SK-MEL-5 (cell line): Measurements from ENCODE around the gene CFAP61. TPM values are rescaled to one million over a fixed set of nuclear protein-coding genes. Genes with fewer than 3 reads are reported as not detected.
"Not testable (repeated sequence)": the region's sequence is repeated elsewhere in the genome, so short reads cannot be mapped to it uniquely, and the experiment has no call there.

Experiments
- DNase-seq: peaks from one replicate; pipeline ENCODE4 v3.0.0-alpha.2; 2016; ENCODE audit warnings: low read depth, low spot score
- in situ Hi-C: cut with HindIII; loops from 2 replicates; pipeline ENCODE4 v1.10.0; 2016; ENCODE audit warnings: low sequenced_read_pairs, high pct_unique_total_duplicates, low pct_unique_long_range_greater_than_20kb
- polyA plus RNA-seq, 2 experiments: library from polyadenylated mRNA; depleted of rRNA; stranded (reverse); fragments of >200 nt; gene quantifications; 2 replicates each; pipeline ENCODE4 v1.2.3, GENCODE V29; 2015
- total RNA-seq: library from RNA; depleted of rRNA; stranded (reverse); fragments of >200 nt; shearing (Covaris generic); gene quantifications from 2 replicates; pipeline ENCODE4 v1.2.3, GENCODE V29; 2014; rRNA removed

Gene CFAP61, protein sequence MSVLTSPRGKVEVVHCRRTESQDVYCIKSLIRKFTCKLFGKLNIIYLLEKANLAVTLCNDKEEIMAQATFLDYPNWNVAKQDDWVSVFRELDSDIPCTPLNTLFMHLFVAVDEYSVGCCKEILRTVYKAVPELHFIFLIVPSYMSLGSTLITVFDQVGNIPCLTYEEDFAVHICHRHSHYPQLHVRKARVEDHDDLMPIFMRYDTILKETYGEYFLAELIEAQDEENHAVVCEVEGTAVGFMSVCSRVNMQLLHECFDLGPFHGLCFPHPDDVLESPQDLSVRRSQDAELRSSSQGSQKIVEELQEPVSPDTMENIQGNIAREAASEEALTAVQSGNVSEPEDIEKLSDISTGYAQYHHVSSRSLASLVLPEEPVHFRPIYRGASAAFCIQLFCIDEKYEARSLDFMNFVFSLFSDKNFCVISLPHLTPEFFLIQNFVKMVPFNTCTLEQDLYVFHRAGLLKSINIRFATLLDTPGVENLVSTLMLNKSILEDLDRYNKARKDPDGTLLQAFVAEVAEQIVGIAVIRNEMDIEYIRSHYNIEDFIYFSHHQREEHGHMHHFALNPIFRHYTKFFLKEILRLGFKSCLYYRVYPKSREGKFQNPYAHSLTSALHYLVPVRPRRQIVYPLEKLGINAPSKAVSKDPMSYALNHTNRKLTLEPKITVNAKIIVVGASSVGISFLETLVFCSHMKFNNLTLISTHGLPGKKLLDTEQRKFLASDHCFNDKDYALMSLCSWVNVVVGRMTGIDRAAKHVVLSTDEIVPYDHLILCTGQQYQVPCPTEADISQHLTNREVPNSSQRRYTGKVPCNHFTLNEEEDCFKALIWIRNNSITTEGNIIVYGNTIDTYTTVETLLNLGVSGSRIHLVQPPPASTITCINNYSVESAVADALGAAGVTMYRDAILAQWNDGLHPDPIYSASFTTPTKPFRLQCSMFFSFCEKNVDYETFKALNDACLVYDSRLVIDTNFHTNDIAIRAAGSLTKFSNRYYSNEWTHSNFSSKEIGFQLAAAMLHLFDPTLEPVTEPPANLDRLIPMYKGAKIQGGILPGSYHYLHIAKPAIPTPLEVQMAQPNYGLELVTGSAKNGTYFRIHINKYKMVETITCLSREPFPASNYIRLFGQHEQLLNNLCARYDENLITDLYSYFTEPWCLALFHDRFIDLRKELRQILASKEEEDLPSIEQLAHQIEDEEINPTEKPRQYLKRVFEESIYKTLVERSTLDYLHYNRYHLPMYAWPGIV
- total RNA-seq: 39.3 and 54.6 TPM in 2 replicates
- 20.2 and 27.1 TPM in 2 replicates for polyA plus RNA-seq (2015; cell fraction: cytosol; rRNA removed)
- 38.9 and 57.5 TPM in 2 replicates for polyA plus RNA-seq (2015; cell fraction: nucleus; rRNA removed)

DNA sequence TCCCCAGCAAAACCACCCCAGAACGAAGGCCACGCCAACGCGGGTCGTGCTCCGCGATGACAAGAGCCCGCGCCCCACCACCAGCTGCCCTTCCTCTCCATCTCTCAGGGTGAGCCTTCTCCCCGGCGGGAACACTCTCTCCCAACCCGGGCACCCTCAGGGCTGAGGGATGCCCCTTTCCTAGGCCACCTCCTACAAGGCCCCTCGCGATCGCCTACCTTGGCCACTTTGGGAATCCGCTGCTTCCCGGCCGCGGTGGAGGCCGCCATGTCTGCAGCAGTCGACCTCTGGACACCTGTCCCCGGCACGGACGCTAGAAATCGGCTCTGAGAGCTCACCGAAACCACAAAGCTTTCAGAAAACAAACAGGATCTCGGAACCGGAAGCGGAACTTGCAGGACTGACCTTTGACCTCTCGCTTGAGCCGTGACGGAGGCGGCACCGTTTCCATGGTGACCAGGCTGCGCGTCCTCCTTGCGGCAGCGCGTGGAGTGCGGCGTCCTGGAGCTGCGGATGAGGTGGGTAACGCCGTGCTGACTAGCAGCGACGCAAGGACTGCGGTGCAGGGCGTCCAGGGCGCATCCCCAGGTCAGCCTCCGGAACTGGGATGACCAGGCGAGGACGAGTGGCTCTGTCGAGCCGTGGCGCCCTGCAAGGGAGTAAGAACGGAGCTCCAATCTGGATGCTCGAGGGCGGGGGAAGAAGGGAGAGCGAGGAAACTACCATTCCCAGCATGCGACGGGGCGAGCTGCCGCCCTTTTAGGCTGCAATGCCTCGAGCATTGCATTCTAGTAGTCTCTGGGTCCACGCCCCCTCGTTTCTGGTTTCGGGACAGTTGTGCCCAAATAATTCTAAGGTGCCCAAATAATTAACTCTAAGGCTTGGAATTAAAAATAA lies at the start of gene CFAP61, which contains the start of gene CRNKL1:
Gene CFAP61, plus strand, starts transcription at position 459 of the 897 bp plus-strand sequence. CDS start 4,122 bp downstream, outside the sequence.
Gene CRNKL1, minus strand, starts transcription at position 393 of the 897 bp plus-strand sequence. Its CDS starts 124 bp downstream, at position 269.
- DNase-seq: peak; percentile 97
- in situ Hi-C loops: no loop called here

DNA sequence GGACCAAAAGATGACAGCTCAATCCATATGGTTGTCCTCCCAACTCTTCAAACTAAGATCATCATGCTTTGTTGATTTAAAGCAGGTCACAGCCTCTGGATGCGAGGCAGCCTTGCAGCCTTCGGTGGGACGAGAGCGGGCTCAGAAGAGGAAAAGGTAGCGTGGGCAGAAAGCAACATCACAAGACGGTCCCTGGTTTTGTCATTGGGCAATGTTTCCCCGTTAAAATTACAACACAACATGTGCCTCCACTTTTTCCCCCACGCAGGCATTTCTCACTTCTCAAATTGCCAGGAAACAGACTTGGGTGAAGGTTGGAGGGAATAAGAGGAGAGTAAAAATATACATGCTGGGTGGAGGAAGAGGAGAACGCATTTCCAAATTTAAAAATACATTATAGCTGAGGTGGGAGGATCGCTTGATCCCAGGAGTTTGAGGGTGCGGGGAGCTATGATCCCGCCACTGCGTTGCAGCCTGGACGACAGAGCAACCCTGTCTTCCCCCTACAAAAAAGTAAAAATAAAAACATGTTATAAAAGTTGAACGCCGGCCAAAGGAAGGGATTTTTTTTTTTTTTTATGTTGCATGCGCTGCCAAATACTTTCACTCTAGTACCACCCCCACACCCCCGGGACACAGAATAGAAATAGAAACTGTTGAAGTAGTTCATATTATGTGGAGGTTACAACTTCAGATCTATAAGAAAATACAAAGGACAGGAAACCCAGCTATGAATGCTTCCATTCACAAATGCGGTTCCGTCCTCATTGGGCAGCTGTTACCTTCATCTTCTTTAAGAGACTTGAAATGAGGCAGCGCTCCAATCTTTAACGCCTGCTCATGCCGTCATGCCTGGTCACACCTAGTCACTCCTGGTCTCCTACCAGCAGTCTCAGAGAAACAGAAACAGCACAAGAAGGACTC lies 49.0 kb upstream of the CFAP61 start:
- DNase-seq: peak; percentile 21
- in situ Hi-C loops: no loop called here

DNA sequence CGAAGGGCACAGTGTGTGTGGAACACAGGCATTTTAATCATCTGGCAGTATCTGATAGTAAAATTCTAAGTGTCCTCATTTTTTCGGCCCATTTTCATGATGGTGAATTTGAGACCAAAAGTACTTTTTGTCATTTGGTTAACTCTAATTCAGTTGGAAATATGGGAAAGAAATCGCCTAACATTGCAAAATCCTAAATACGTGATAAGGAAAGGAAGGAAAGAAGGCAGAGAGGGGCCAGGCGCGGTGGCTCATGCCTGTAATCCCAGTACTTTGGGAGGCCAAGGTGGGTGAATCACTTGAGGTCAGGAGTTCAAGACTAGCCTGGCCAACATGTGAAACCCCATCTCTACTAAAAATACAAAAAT lies 48.4 kb upstream of the CFAP61 start:
- in situ Hi-C loops, DNase-seq: not testable (repeated sequence)

DNA sequence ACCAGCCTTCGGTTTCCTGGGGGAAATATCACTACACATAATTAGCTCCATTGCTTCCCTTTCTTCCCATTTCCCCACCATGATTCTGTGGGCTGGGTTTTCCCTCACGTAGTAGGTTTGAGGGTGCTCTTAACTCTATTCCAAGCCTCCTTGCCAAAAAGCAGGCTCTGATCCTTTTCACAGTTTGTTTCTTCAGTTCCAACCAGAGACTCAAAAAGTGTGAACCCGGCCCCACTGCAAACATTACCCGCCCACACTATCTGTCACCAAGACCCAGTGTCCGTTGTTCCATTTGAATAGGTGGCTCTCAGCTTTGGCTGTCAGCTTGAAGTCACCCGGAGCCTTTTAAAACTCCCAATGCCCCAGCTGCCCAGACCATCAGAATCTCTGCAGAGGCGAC lies 47.0 kb upstream of the CFAP61 start:
- in situ Hi-C loops: no loop called here
- no peak for DNase-seq

DNA sequence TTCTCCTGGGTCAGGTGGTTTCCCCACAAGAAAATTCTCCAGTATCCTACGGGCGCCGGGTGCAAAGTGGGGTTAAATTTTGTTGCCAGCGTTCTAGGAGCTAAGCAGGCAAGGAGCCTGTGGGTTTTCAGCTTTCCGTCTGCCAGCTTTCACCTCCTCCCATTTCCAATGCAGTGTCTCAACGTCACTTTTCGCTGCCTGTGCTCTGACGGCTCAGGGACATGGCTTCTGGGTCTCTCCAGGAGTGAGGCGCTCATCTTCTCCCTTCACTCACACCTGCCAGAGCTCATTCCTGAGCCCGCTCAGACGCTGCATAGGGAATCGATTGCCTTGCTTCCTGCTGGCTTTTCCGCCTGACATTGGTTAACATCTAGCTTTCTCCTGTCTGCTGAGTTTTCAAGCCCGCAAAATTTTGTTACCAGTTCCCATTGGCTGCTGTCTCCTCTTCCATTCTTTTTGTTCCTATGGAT lies 42.5 kb upstream of the CFAP61 start:
- in situ Hi-C loops: no loop called here
- DNase-seq: no peak

DNA sequence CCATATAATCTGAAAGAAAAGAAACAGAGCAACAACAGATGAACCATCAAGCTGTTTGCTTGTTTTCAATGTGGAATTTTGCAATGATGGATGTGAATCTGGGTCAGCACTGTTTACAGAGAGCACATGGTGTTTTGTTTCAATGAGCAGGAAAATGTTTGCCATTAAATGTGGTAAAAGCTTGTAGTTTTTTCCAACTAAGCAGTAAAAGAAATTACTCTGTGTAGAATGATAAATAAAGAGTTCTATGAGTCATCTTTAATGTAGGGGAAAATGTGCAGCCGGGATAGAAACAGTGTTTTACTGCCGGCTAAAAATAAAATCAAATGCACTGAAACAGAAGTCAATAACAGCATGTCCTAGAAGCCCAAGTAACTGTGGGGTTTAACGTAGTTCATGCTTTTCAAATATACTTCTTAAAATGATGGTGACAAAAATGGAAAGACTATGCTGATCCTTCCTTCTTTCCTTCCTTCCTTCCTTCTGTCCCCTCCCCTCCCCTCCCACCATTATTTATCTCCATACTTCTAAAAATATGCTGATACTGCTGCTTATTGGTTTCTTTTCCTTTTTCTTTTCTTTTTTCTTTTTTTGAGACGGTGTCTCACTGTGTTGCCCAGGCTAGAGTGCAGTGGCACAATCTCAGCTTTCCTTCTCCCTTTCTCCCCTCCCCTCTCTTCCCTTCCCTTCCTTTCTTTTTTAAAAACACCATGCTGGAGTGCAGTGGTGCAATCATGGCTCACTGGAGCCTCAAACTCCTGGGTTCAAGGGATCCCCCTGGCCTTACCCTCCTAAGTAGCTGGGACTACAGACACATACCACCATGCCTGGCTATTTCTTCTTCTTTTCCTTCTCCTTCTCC lies 41.5 kb upstream of the CFAP61 start:
- no peak for DNase-seq
- in situ Hi-C loops: no loop called here

DNA sequence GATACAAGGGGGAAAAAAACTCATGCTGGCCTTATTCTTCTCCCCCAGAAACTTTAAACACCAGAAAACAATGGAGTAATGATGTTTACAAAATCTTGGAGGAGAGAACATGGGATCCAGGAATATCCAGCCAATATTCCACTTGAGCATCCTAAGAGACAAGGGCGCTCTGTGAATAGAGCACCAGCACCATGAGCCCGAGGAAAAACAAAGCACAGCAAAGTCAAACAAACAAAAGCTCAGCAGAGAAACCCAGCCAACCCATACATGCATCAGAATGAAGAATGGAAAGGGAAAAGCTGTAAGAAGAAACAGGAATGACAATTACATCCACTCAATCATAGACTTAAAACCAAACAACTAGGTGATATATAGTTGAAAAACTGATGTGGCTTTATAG lies 39.8 kb upstream of the CFAP61 start:
- in situ Hi-C loops: no loop called here
- DNase-seq: no peak

DNA sequence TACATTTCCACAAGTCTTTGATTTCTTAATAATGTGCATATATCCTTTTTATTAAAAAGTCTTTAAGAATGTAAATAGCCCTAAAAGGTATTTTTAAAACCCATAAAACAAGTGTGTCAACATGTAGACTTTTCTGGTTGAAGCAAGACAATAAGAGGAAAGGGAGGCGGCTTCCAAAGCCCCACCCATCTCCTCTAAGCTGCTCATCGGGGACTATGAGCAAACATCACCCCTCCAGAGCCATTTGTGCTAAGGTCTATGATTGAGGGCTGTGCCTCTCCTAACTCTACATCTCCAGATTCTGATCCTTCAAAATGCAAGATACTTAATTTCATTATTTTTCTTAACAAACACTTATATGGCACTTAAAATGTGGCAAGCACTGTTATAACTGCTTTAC lies 37.7 kb upstream of the CFAP61 start:
- DNase-seq: no peak
- in situ Hi-C loops: no loop called here

DNA sequence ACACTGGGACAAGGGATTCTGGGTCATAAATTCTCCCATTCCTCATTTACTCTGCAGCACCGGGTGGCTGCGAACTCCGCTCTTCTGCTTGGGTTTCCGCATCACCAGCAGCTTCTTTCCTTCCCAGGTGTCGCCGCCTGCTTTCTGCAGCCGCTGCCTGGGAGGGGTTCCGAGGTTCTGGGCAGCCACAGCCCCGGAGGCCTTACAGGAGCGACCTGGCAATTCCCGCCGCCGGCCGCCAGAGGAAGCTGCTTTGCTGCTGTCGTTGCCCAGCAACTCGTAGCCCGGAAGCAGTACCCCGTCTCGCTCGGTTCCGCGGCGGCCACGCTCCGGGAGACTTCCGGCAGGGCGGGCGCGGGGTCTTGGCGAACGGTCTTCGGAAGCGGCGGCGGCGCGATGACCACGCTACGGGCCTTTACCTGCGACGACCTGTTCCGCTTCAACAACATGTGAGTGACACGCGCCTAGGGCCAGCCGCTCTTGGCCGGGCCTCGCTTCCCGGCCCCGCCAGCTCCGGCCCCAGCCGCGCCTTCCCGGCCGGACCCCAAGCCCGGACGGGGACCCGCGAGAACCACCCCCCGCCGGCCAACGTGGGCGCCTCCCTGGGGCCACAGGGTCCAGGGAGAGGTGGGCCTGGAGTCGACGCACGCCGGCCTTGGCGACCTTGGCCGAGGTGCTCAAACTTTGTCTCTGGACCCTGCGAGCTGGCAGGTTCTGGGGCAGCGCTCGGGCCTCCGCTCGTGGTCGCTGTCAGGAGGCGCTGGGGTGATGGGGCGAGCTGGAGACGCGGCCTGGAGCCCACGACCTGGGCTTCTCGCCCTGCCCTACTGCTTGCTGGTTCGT lies 35.1 kb upstream of the CFAP61 start, which contains the start of gene NAA20:
Gene NAA20, plus strand, starts transcription at position 362 of the 843 bp plus-strand sequence. Its CDS starts 35 bp downstream, at position 397.
- in situ Hi-C loops: no loop called here
- DNase-seq: peak; percentile 95

DNA sequence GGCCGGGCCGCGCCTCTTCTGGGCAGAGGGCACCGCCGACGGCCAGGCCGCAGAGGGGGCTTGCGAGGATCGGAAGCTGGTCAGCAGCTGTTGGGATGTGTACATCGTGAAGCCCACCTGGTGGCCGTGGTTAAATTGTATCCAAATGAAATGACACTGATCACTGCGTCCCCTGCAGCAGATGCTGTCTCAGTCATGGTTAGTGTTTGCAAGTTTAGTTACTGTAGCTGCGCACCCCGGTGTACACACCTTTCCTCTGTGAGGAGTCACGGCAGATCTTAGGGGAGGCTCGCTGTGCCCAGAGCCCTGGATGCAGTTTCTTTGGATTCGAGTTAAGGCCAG lies 34.5 kb upstream of the CFAP61 start:
- no peak for DNase-seq
- in situ Hi-C loops: no loop called here

DNA sequence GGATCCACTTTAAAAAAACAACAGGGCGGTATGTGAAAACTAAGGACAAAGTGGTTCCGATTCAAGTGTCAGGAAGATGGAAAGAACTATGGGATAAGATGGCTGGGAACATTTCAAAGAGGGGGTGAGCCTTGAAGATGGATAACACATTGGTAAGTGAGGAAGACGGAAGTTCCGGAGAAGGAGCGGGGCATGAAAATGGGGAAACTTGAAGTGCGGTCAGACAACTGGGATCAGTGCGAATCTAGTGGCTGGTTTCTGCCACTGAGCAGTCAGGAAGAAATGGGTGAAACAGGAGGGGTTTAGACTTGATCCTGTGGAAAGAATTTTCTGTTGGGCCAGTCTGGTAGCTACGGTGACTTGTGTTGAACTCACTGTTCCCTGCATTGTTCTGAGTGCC lies 34.0 kb upstream of the CFAP61 start:
- in situ Hi-C loops: no loop called here
- DNase-seq: no peak

DNA sequence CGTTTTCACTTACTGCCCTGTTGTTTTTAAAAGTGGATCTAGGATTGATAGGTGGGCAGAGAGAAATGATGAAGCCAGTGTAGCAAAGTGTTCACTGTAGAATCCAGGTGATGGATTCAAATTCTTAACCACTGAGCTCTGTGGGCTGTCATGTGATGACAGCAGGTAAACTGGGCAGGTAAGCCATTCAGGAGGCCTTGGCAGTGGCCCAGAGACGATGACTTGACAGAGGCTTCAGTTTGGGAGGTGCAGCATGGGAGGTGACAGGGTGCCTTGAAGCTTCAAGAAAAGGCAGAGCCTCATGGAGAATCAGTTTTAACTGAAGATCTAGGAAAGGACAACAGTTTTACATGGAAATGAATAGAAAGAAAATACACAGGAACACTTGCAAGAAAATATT lies 33.2 kb upstream of the CFAP61 start:
- DNase-seq: no peak
- in situ Hi-C loops: no loop called here

DNA sequence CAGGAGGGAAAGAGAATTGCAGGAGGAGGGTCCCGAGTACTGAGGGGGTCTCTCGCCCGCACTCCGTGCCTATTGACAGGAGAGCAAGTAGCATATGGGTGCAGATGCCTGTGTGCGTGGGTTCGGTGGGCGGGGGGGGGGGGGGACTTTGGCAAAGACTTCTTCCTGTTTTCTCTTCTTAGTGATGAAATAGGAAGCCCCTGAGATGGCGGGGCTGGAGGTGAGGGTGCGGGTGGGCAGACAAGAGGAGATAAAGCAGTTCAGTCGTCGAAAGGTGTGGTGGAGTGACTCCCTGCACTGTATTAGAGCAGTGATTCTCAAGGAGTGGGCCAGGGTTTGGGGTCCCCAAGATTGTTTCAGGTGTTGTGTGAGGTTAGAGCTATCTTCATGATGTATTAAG lies 31.4 kb upstream of the CFAP61 start:
- DNase-seq: no peak
- in situ Hi-C loops: no loop called here

DNA sequence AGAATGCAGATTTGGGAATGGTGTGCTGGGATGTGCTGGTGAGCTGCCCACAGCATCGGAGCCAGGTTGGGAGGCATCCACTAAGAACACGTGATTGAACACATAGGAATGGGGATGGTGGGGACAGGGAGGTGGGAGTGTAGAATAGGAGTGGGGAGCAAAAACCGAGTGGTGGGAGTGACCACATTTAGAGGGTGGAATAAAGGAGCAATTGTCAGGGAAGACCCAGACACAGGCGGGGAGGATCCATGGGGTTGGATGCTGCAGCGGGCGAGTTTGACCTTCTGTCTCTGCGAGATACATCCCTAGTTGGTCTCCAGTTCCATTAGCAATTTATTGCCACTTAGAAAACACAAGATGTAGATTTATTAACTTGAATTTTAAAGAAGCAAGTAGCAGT lies 30.5 kb upstream of the CFAP61 start:
- in situ Hi-C loops: no loop called here
- no peak for DNase-seq
